Measurements from ENCODE around the gene CERS3.
A peak's percentile ranks its signal among the peaks of the same experiment; 100 is the strongest.

The CERS3 gene

DNA sequence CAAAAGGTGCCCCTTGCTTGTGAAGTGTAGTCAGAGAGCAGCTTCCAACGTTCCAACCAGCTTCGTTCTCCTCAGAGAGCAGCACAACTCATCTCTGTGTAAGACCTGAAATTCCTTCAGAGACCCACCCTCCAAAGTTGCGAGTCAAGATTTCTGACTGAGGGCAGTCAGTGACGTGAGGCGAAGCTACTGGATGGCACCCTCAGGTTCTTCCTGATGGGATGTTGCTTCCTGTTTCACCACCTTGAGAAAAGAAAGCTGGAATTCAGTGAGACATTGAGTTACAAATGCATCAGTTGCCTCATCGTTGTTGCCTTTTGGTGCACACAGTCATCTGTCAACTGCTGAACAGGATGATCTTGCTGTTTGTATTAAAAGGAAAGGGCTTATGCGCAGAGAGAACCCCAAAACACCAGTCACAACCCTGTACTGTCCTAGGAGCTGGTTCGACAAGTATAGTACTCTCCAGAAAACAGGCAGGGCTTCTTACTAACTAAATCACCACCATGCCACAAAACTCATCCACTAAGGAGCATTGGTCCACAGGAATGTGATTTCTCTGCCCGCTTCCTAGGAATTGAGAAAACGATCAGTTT, at the start of gene CERS3:
Gene CERS3 (minus strand): TSS at position 118 of the 596 bp plus-strand sequence. CDS start 27,101 bp downstream, outside the sequence.
- Histone ChIP-seq H3K9me3 (ENCODE audit: control insufficient read depth, low read length) (no peaks in the 10 kb centered on the region), H3K4me2 (ENCODE audit: low read length) (no peak within 1 kb of the TSS), H3K36me3 (ENCODE audit: control insufficient read depth, insufficient read depth, low read length) (no peaks in the 10 kb centered on the region), H3K4me1 (no peaks in the 10 kb centered on the region), H3K9ac (no peak within 1 kb of the TSS), H3K27me3 (ENCODE audit: control insufficient read depth, insufficient read depth, low read length) (no peaks in the 10 kb centered on the region), H3K4me3 (ENCODE audit: low read depth, low read length) (no peak within 1 kb of the TSS), H3K27ac (no peak within 1 kb of the TSS), H3K79me2 (no peaks in the 10 kb centered on the region), H2AFZ (no peak within 1 kb of the TSS)
- TF ChIP-seq, protein P1, sequence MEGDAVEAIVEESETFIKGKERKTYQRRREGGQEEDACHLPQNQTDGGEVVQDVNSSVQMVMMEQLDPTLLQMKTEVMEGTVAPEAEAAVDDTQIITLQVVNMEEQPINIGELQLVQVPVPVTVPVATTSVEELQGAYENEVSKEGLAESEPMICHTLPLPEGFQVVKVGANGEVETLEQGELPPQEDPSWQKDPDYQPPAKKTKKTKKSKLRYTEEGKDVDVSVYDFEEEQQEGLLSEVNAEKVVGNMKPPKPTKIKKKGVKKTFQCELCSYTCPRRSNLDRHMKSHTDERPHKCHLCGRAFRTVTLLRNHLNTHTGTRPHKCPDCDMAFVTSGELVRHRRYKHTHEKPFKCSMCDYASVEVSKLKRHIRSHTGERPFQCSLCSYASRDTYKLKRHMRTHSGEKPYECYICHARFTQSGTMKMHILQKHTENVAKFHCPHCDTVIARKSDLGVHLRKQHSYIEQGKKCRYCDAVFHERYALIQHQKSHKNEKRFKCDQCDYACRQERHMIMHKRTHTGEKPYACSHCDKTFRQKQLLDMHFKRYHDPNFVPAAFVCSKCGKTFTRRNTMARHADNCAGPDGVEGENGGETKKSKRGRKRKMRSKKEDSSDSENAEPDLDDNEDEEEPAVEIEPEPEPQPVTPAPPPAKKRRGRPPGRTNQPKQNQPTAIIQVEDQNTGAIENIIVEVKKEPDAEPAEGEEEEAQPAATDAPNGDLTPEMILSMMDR (IDR thresholded peaks at IDR 0.05): no peak

DNA sequence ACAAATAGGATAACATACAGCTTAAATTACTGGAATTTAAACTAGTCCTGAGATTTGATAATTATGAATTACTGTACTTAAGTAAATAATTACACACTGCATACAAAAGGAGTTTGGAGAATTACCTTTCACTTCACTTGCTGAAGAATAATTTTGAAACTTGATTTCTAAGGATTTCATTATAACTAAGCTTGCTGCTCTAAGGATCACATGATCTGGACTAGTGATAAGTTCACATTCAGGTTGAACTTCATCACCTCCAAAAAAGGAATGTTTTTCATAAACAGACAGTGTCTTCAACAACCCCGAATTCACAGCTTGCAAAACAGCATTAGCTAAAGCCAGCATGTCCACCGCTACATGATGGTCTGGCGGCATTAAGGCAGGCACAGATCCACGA, 44.8 kb upstream of the CERS3 start:
- Histone ChIP-seq H3K27me3 (ENCODE audit: control insufficient read depth, insufficient read depth, low read length) (no peaks in the 10 kb centered on the region), H3K4me1 (no peaks in the 10 kb centered on the region), H3K9ac (no peak overlapping the region), H3K9me3 (ENCODE audit: control insufficient read depth, low read length) (no peaks in the 10 kb centered on the region), H3K4me2 (ENCODE audit: low read length) (no peak overlapping the region), H3K27ac (no peak overlapping the region), H2AFZ (no peak overlapping the region), H3K4me3 (ENCODE audit: low read depth, low read length) (no peak overlapping the region), H3K79me2 (no peaks in the 10 kb centered on the region), H3K36me3 (ENCODE audit: control insufficient read depth, insufficient read depth, low read length) (no peaks in the 10 kb centered on the region)
- TF ChIP-seq, protein P1 (IDR thresholded peaks at IDR 0.05): no peak

DNA sequence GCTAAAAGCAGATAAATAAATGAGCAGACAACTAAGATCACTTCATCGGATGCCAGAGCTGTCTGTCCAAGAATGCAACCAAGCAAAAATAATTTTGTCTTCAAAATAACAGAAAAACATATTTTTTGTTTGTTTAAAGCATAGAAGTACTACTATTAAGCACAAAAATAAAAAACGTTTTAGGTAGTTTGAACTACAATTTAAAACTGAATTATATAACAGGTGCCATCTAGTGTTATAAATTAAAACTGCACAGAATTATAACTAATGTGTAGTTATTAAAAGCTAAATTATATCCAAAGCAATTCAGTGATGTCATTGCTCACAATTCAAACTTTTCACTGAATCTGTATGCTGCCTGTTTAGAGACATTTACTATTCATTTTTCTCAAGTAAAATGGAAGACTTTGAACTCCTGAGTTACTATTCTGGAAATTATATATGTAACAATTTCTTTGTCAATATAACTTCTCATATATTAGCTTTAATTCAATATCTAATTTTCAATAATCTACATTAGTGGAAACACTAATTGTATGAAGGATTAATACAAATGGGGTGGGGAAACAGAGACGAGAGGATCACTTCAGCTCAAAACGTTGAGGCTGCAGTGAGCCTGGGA, 43.7 kb upstream of the CERS3 start:
- TF ChIP-seq, protein P1 (IDR thresholded peaks at IDR 0.05): peak; percentile 42
- no peaks in the 10 kb centered on the region for H3K9me3 ChIP-seq (ENCODE audit: control insufficient read depth, low read length)
- no peaks in the 10 kb centered on the region for H3K27me3 ChIP-seq (ENCODE audit: control insufficient read depth, insufficient read depth, low read length)

GRCh38 chr15:100571592-100572167, 42.9 kb upstream of the CERS3 start:
- no peak overlapping the region for H3K9ac ChIP-seq
- H3K27ac ChIP-seq: no peak overlapping the region
- H3K4me3 ChIP-seq (ENCODE audit: low read depth, low read length): no peak overlapping the region
- H3K27me3 ChIP-seq (ENCODE audit: control insufficient read depth, insufficient read depth, low read length): no peaks in the 10 kb centered on the region
- no peaks in the 10 kb centered on the region for H3K36me3 ChIP-seq (ENCODE audit: control insufficient read depth, insufficient read depth, low read length)
- TF ChIP-seq, protein P1 (IDR thresholded peaks at IDR 0.05): no peak
- no peak overlapping the region for H2AFZ ChIP-seq
- H3K4me2 ChIP-seq (ENCODE audit: low read length): no peak overlapping the region
- no peaks in the 10 kb centered on the region for H3K9me3 ChIP-seq (ENCODE audit: control insufficient read depth, low read length)
- H3K4me1 ChIP-seq: no peaks in the 10 kb centered on the region
- H3K79me2 ChIP-seq: no peaks in the 10 kb centered on the region

More for the DNA sequence above, 43.7 kb upstream of the CERS3 start:
- Histone ChIP-seq H3K4me3 (ENCODE audit: low read depth, low read length) (no peak overlapping the region), H3K36me3 (ENCODE audit: control insufficient read depth, insufficient read depth, low read length) (no peaks in the 10 kb centered on the region), H2AFZ (no peak overlapping the region), H3K9ac (no peak overlapping the region), H3K4me2 (ENCODE audit: low read length) (no peak overlapping the region), H3K4me1 (no peaks in the 10 kb centered on the region), H3K27ac (no peak overlapping the region), H3K79me2 (no peaks in the 10 kb centered on the region)
